Common myeloid progenitor, CD34-positive (primary cell): ENCODE data around the gene MTMR3.

ENCODE experiments used
- CTCF ChIA-PET: fragments of 350-600 bp; sonication (Branson Sonifier 250); formaldehyde crosslinking; loops from one replicate; lab custom pipeline; 2021; ENCODE audit warnings: antibody characterized with exemption; lab: Charles Lee
- POLR2A ChIA-PET: fragments of 350-600 bp; sonication (Branson Sonifier 250); formaldehyde crosslinking; loops from one replicate; lab custom pipeline; 2021; ENCODE audit warnings: antibody characterized with exemption; lab: Charles Lee
- DNase-seq, 3 donors: peaks; one replicate each; pipeline versions ENCODE4 v3.0.0 to v3.0.0-alpha.2; 2013
- H3K27ac ChIP-seq, 2 experiments: 1 replicate in 1 of 2; 2 replicates in 1 of 2; pipeline ENCODE4 v1.7.0; 2013; ENCODE audit warnings: inconsistent platforms in 2 of 2, low read length in 2 of 2, mild to moderate bottlenecking in 2 of 2, low read depth in 1 of 2, moderate library complexity in 1 of 2; ENCODE audit not compliant: severe bottlenecking in 2 of 2, insufficient read depth in 1 of 2, poor library complexity in 1 of 2
- H3K27me3 ChIP-seq, 5 experiments: replicated peaks in 2 of 5; 1 replicate in 3 of 5; 2 replicates in 2 of 5; pipeline versions ENCODE4 v1.6.1 to v1.7.0; 2013; ENCODE audit warnings: low read length in 4 of 5, mild to moderate bottlenecking in 2 of 5, moderate library complexity in 2 of 5, inconsistent platforms in 1 of 5; ENCODE audit not compliant: insufficient read depth in 5 of 5, control insufficient read depth in 4 of 5
- H3K36me3 ChIP-seq, 4 experiments: 1 replicate in 2 of 4; 2 replicates in 2 of 4; pipeline versions ENCODE4 v1.6.1 to v1.7.0; 2013; ENCODE audit warnings: low read length in 3 of 4, control low read depth in 1 of 4, mild to moderate bottlenecking in 1 of 4; ENCODE audit not compliant: control insufficient read depth in 4 of 4, insufficient read depth in 4 of 4
- H3K4me1 ChIP-seq, 4 experiments: 1 replicate in 3 of 4; 2 replicates in 1 of 4; pipeline versions ENCODE4 v1.6.1 to v1.7.1; 2013; ENCODE audit warnings: low read length in 3 of 4, mild to moderate bottlenecking in 3 of 4, control low read depth in 1 of 4, inconsistent platforms in 1 of 4, moderate library complexity in 1 of 4; ENCODE audit not compliant: control insufficient read depth in 4 of 4, insufficient read depth in 4 of 4; ENCODE audit errors: control extremely low read depth in 1 of 4
- H3K4me3 ChIP-seq, 7 experiments: 1 replicate in 4 of 7; 2 replicates in 3 of 7; pipeline versions ENCODE4 v1.5.1 to v1.7.0; 2013; ENCODE audit warnings: mild to moderate bottlenecking in 7 of 7, low read length in 6 of 7, moderate library complexity in 6 of 7, inconsistent platforms in 2 of 7, low read depth in 2 of 7, control low read depth in 1 of 7; ENCODE audit not compliant: insufficient read depth in 4 of 7, control insufficient read depth in 1 of 7; ENCODE audit errors: extremely low read depth in 1 of 7
- H3K9me3 ChIP-seq, 5 experiments: 1 replicate in 4 of 5; 2 replicates in 1 of 5; pipeline versions ENCODE4 v1.6.1 to v1.7.1; 2013; ENCODE audit warnings: low read length in 4 of 5, mild to moderate bottlenecking in 2 of 5, inconsistent platforms in 1 of 5, low read depth in 1 of 5, moderate library complexity in 1 of 5; ENCODE audit not compliant: control insufficient read depth in 4 of 5, insufficient read depth in 2 of 5; ENCODE audit errors: control extremely low read depth in 1 of 5
- WGBS: methylation state at CpG from one replicate; pipeline ENCODE4 v1.1.5; 2013; ENCODE audit not compliant: insufficient coverage; 5-methylcytosine and 5-hydroxymethylcytosine counted together

The MTMR3 gene

DNA sequence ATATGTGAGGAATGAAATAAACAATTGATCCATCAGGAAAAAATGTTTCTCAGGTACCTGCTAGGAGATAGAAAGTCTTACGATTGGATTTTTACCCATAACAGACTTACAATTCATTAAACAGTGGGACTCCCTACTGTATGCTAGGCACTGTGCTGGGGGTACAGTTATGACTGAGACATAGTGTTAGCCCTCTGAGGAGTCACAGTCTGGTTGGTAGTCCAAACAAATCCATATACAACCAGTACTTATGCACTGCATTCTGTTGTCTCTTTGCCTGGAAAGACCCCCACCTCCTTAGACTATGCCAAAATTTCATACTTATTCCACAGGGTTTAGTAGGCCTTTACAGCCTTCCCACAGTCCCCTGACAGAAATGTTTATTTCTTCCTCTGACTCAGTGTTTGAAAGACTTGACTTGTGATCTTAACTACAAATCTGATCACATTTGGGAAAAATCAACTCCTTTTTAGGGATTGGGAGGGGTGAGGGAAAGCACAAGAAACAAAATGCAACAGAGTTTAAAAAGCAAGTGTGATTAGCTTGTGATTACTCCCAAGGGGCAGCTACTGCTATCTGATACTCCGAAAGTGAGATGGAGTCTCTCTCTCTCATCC lies 127.9 kb downstream of the MTMR3 start:
- ChIA-PET CTCF (interaction anchor here (1.2 kb wide), 1 partner anchor 9 kb away, joined by 3 read pairs; no protein-coding TSS in a partner anchor), POLR2A (interaction anchor here (0.6 kb wide), 1 partner anchor 480 kb away, joined by 5 read pairs; no protein-coding TSS in a partner anchor)
- H3K36me3 ChIP-seq, result peaks cover 29 to 83% (median 48%) of the 10 kb centered on the region in 4 experiments
- 40% methylated on average over 2 of the region's 2 CpGs for WGBS
- no peaks in the 10 kb centered on the region for H3K27me3 ChIP-seq
- no peak for DNase-seq
- H3K4me3 ChIP-seq, result no peak overlapping the region
- no peaks in the 10 kb centered on the region for H3K4me1 ChIP-seq
- H3K27ac ChIP-seq, result no peak overlapping the region
- H3K9me3 ChIP-seq, result no peaks in the 10 kb centered on the region

GRCh38 chr22:30013201-30013600 lies 130.2 kb downstream of the MTMR3 start:
- 100% methylated on average over 5 of the region's 5 CpGs for WGBS
- H3K36me3 ChIP-seq, result peaks cover 32 to 84% (median 51%) of the 10 kb centered on the region in 4 experiments
- H3K27me3 ChIP-seq, result no peaks in the 10 kb centered on the region

DNA sequence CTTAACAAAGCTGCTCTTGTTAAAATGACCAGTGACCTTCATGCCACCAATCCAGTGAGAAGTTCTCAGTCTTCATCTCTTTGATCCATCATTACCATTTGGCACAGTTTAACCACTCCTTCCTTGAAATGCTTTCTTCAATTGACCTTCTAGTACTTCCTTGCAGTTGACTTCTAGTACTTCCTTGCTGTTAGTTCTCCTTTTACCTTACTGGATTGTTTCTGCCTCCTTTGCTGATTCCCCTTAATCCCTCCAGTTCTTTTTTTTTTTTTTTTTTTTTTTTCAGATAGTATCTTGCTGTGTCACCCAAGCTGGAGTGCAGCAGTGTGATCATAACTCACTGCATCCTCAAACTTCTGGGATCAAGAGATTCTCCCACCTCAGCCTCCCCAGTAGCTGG lies 131.3 kb downstream of the MTMR3 start:
- DNase-seq, result no peak
- peaks cover 33 to 84% (median 51%) of the 10 kb centered on the region in 4 experiments for H3K36me3 ChIP-seq
- ChIA-PET CTCF (interaction anchor here (0.9 to 1.2 kb wide), 2 partner anchors 9 to 182 kb away, joined by 3 to 4 read pairs; no protein-coding TSS in a partner anchor), POLR2A (no interaction called here)
- no peak overlapping the region for H3K27ac ChIP-seq
- H3K27me3 ChIP-seq, result no peaks in the 10 kb centered on the region
- H3K9me3 ChIP-seq, result no peaks in the 10 kb centered on the region
- no peak overlapping the region for H3K4me3 ChIP-seq
- H3K4me1 ChIP-seq, result no peaks in the 10 kb centered on the region

More at GRCh38 chr22:30013201-30013600, 130.2 kb downstream of the MTMR3 start:
- Histone ChIP-seq H3K27ac (no peak overlapping the region), H3K9me3 (no peaks in the 10 kb centered on the region), H3K4me3 (no peak overlapping the region), H3K4me1 (no peaks in the 10 kb centered on the region)
- CTCF ChIA-PET, result interaction anchor here (1.5 kb wide), 1 partner anchor 10 kb away, joined by 4 read pairs; no protein-coding TSS in a partner anchor
- no peak for DNase-seq
- POLR2A ChIA-PET, result no interaction called here

DNA sequence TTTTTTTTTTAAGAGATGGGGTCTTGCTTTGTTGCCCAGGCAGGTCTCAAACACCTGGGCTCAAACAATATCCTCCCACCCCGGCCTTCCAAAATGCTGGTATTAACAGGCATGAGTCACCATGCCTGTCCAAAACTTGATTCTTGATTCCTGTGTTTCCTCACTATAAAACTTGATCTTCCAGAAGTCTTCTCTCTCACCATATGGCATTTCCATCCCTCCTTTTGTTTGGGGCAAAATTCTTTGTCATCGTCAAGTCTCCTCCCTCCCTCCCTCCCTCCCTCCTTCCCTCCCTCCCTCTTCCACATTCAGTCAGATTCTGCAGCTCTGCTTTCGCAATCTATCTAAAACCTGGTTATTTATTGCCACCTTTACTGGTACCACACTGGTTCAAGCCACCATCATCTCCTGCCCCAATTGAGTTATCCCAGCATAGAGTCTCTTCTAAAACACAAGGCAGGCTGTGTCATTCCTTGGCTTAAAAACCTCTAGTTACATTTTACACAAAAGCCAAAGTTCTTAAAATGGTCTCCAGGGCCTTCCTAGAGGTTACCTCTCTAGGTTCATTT lies 132.3 kb downstream of the MTMR3 start:
- H3K36me3 ChIP-seq, result peaks cover 27 to 84% (median 57%) of the 10 kb centered on the region in 4 experiments
- no peaks in the 10 kb centered on the region for H3K9me3 ChIP-seq
- no peak for DNase-seq
- WGBS, result 100% methylated on average over 2 of the region's 3 CpGs
- H3K27ac ChIP-seq, result no peak overlapping the region
- H3K27me3 ChIP-seq, result no peaks in the 10 kb centered on the region
- CTCF ChIA-PET, result interaction anchor here (1.0 kb wide), 1 partner anchor 10 kb away, joined by 4 read pairs; no protein-coding TSS in a partner anchor
- H3K4me1 ChIP-seq, result no peaks in the 10 kb centered on the region
- POLR2A ChIA-PET, result no interaction called here
- H3K4me3 ChIP-seq, result no peak overlapping the region

- H3K27ac ChIP-seq, result no peak overlapping the region
- no CpG with 5 or more reads among the region's 1 CpG for WGBS
- H3K36me3 ChIP-seq, result peaks cover 26 to 85% (median 57%) of the 10 kb centered on the region in 4 experiments
- H3K9me3 ChIP-seq, result no peaks in the 10 kb centered on the region
- POLR2A ChIA-PET, result no interaction called here
- no peaks in the 10 kb centered on the region for H3K27me3 ChIP-seq
- H3K4me1 ChIP-seq, result no peaks in the 10 kb centered on the region
- H3K4me3 ChIP-seq, result no peak overlapping the region
- no peak for DNase-seq
- CTCF ChIA-PET, result interaction anchor here (0.5 to 3.6 kb wide), 3 partner anchors 11 to 1470 kb away, joined by 3 to 8 read pairs (median 4); no protein-coding TSS in a partner anchor
Measured at GRCh38 chr22:30015846-30016245, 132.9 kb downstream of the MTMR3 start.

DNA sequence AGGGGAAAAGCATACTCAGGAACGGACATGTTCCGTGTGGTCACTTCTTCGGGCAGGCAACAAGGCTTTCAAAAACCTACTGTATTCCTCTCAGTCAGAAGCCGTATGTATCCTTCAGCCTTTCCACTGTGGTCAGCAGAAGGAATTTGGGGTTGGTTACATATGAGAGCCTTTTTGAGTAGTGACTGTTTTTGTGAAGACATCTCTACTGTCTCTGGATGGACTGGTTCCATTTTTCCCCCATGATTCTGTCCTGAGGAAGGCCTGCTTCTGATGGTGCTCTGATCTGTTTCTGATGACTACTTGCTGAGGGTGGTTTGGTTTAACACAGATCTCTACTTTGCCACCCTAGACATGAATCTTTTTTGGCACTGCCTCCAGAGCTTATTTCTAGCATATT lies 133.6 kb downstream of the MTMR3 start:
- no peaks in the 10 kb centered on the region for H3K4me1 ChIP-seq

More for the DNA sequence above, 133.6 kb downstream of the MTMR3 start:
- POLR2A ChIA-PET, result no interaction called here
- no peak for DNase-seq
- Histone ChIP-seq H3K27ac (no peak overlapping the region), H3K27me3 (no peaks in the 10 kb centered on the region), H3K9me3 (no peaks in the 10 kb centered on the region), H3K36me3 (peaks cover 28 to 87% (median 62%) of the 10 kb centered on the region in 4 experiments), H3K4me3 (no peak overlapping the region)
- CTCF ChIA-PET, result interaction anchor here (3.6 kb wide), 1 partner anchor 11 kb away, joined by 8 read pairs; no protein-coding TSS in a partner anchor
- WGBS, result 100% methylated on average over 2 of the region's 4 CpGs
